Posterior cingulate gyrus (tissue), 11 donors: ENCODE results near the gene GPR173.

ENCODE experiments used
- DNase-seq, 10 donors: peaks; one replicate each; pipeline versions ENCODE4 v3.0.0 to v3.0.0-alpha.2; 2020 to 2021; ENCODE audit warnings: mixed read lengths in 3 of 10
- intact Hi-C: fragments of 100-400 bp; cut with DNase I; formaldehyde crosslinking; loops from one replicate; pipeline ENCODE4 v1.15.1; 2023

Gene GPR173

DNA sequence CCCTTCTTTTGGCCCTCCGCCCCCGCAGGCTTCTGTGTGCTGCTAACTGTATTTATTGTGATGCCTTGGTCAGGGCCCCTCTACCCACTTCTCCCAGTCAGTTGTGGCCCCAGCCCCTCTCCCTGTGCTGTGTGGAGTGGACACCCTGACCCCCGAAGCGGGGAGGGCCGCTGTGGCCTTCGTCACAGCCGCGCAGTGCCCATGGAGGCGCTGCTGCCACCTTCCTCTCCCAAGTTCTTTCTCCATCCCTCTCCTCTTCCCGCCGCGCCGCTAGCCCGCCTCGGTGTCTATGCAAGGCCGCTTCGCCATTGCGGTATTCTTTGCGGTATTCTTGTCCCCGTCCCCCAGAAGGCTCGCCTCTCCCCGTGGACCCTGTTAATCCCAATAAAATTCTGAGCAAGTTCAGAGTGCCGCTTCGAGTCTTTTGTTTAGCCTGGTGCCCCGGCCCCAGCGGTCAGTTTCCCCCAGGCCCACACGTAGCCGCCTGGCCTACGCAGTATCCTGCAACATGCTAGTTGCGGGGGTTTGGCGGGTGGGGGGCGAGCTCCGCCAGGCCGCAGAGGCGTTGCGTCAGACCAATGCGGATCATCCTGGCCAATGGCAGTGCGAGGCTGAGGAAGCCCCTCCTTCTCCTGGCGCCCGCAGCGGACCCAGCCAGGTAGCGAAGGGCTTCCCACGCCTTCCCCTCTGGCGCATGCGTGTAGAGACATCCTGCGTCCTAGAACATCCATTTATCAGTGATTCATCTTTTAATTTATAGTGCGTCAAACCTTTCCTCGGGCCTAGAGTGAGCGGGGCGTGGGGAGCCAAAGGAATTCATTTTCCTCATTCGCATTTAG is 39.8 kb downstream of the GPR173 start:
- intact Hi-C loops: no loop called here
- peak; percentile 53 to 97 (median 82) for DNase-seq

GRCh38 chrX:53089224-53089842 is 40.7 kb downstream of the GPR173 start:
- intact Hi-C loops: no loop called here
- peak in 5 of 10 donors; percentile 34 to 81 (median 49) for DNase-seq

- DNase-seq: no peak
- intact Hi-C loops: no loop called here
These were observed 41.3 kb downstream of the GPR173 start for GRCh38 chrX:53089925-53090324.

- peak in 1 of 10 donors; percentile 24 for DNase-seq
- intact Hi-C loops: no loop called here
These were observed 42.8 kb downstream of the GPR173 start for GRCh38 chrX:53091354-53091753.

- intact Hi-C loops: no loop called here
- peak in 9 of 10 donors; percentile 50 to 96 (median 70) for DNase-seq
These were observed 44.6 kb downstream of the GPR173 start for GRCh38 chrX:53093177-53093655.

GRCh38 chrX:53093748-53094581 is 45.4 kb downstream of the GPR173 start, which contains the start of gene KANTR:
TSS of gene KANTR (plus strand) at chrX:53094142. CDS start at chrX:53124273, 30,131 bp downstream.
- intact Hi-C loops: no loop called here
- DNase-seq: peak; percentile 73 to 97 (median 76)

GRCh38 chrX:53094582-53094905 is 46.0 kb downstream of the GPR173 start:
- no peak for DNase-seq
- intact Hi-C loops: no loop called here

DNA sequence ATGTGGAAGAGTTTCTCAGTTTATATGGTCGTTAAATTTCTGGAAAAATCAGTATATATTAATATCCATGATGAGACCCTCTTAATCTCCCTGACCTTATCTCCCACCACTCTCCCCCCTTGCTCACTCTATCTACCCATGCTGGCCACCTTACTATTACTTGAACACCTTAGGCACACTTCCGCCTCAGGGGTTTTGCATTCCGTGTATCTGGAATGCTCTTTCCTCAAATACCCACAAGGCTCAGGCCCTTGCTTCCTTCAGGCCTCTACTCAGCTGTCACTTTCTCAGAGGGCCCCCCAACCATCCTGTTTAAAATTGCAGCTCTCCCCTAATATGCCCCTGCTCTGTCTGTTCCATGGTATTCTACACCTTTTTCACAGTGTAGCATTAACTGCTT is 47.2 kb downstream of the GPR173 start:
- DNase-seq: no peak
- intact Hi-C loops: no loop called here

- no peak for DNase-seq
- intact Hi-C loops: no loop called here
These were observed 66.4 kb downstream of the GPR173 start for GRCh38 chrX:53114864-53115549.

- intact Hi-C loops: no loop called here
- no peak for DNase-seq
These were observed 66.9 kb downstream of the GPR173 start for GRCh38 chrX:53115550-53115874.

DNA sequence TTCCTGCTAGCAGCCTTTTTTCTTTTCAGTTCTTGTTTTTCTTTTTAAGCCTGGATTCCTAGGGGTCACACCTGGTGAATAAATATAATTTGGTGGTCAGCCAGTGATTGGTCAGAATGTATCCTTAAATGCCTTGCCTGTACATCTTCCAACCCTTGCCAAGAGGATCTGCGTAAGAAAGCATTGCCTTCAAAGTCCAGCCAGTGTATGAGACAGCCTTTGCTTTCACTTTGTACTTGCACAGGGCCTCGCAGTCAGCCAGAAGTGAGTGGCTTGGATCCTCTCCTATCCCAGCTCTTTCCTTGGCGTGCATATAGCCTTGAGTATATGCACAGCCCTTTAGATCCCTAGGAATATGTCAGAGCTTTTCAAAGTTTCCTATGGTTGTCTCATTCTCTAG is 67.5 kb downstream of the GPR173 start:
- intact Hi-C loops: no loop called here
- DNase-seq: no peak

DNA sequence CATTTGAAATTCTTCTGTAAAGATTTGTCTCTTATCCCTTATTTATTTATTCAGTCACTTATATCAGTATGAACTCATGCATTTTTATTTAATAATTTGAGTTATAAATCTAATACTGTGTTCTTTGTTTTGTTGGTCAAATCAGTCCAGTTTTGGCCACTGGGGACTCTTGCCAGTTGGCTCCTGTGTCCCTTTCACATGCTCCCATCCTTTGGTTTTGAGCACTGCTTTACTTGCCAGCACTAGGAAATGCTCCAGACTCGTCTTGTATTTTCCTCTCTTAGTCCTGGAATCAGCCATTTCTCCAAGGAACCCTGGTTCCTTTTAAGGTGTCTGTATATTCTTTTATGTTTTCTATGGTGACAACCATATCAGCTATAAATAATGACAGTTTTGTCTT is 73.4 kb downstream of the GPR173 start:
- intact Hi-C loops: no loop called here
- no peak for DNase-seq

DNA sequence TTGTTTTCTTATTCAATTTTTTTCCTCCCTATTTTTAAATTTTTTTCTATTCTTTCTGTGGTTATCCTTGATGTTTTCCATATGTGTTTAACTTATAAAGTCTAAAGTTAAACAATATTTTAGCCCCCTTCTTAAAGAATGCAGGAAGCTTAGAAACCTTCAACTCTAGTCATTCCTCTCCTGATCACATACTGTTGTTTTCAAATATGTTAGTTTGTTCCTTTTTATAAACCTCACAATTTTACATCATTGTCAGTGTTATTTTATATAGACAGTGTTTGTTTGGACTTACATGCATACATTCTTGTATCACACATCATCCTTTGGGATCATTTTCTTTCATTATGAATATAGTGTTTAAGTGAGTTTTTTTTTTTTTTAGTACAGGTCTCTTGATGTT is 76.9 kb downstream of the GPR173 start:
- intact Hi-C loops: no loop called here
- DNase-seq: no peak

DNA sequence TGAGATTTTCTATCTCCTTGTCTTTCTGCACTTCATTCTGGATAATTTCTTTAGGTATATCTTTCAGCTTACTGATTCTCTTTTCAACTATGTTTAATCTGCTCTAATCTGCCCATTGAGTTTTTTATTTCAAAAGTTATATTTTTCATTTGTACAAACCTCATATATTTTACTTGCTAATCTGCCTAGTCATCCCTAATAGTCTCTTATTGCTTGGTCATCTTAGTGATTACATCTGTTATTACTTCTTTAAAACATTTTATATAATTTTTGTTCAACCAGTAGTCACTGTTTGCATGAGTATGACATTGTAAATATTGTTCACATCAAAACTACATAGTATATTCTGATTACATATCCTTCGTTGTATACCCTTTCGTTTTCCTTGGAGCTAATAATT is 77.8 kb downstream of the GPR173 start:
- DNase-seq: no peak
- intact Hi-C loops: no loop called here

- no peak for DNase-seq
- intact Hi-C loops: no loop called here
These were observed 79.6 kb downstream of the GPR173 start for GRCh38 chrX:53128097-53128749.
